ENCODE results near the gene ATP5PB. TPM values are rescaled to one million over a fixed set of nuclear protein-coding genes. Genes with fewer than 3 reads are reported as not detected.

The ATP5PB gene
- total RNA-seq, 1 donor from 2014 or later = 220 TPM

- Mint-ChIP-seq H3K4me1 (peaks cover 77% of the 10 kb centered on the region), H3K9me3 (no peaks in the 10 kb centered on the region), H3K4me3 (peak overlapping the region; percentile 100), H3K27ac (peak overlapping the region; percentile 98), H3K36me3 (ENCODE audit: low read depth) (peaks cover 72% of the 10 kb centered on the region), H3K27me3 (no peaks in the 10 kb centered on the region)
- CTCF ChIA-PET = no interaction called here
- DNase-seq = no peak
- intact Hi-C loops (cut with micrococcal nuclease) = no loop called here
- POLR2A ChIA-PET = interaction anchor here (2.8 to 5.5 kb wide), 2 partner anchors 21 to 57 kb away, joined by 19 to 38 read pairs; no protein-coding TSS in a partner anchor
- no peak for ATAC-seq (ENCODE audit: low read depth)
- no peak for TF ChIP-seq CTCF (IDR thresholded peaks at IDR 0.05)
Measured at GRCh38 chr1:111450185-111450584, 921 bp downstream of the ATP5PB start.

GRCh38 chr1:111452581-111452980 lies 3.3 kb downstream of the ATP5PB start:
- H3K9me3 Mint-ChIP-seq = no peaks in the 10 kb centered on the region
- CTCF ChIA-PET = interaction anchor here (1.0 to 1.9 kb wide), 3 partner anchors 19 to 317 kb away, joined by 4 to 6 read pairs (median 6); no protein-coding TSS in a partner anchor
- H3K4me1 Mint-ChIP-seq = peaks cover 74% of the 10 kb centered on the region
- intact Hi-C loops (cut with micrococcal nuclease) = no loop called here
- POLR2A ChIA-PET = interaction anchor here (5.5 kb wide), 1 partner anchor 55 kb away, joined by 38 read pairs; no protein-coding TSS in a partner anchor
- TF ChIP-seq CTCF (IDR thresholded peaks at IDR 0.05) = no peak
- H3K36me3 Mint-ChIP-seq (ENCODE audit: low read depth) = peaks cover 74% of the 10 kb centered on the region
- no peak for ATAC-seq (ENCODE audit: low read depth)
- no peak overlapping the region for H3K4me3 Mint-ChIP-seq
- no peak for DNase-seq
- H3K27me3 Mint-ChIP-seq = no peaks in the 10 kb centered on the region
- no peak overlapping the region for H3K27ac Mint-ChIP-seq

GRCh38 chr1:111453706-111454105 lies 4.4 kb downstream of the ATP5PB start:
- Mint-ChIP-seq H3K27ac (no peak overlapping the region), H3K4me1 (peaks cover 65% of the 10 kb centered on the region)

GRCh38 chr1:111454859-111455641 lies 5.8 kb downstream of the ATP5PB start:
- H3K4me1 Mint-ChIP-seq = peaks cover 55% of the 10 kb centered on the region
- TF ChIP-seq CTCF (IDR thresholded peaks at IDR 0.05) = no peak
- H3K27ac Mint-ChIP-seq = no peak overlapping the region
- peaks cover 80% of the 10 kb centered on the region for H3K36me3 Mint-ChIP-seq (ENCODE audit: low read depth)
- ChIA-PET POLR2A (no interaction called here), CTCF (no interaction called here)
- H3K4me3 Mint-ChIP-seq = no peak overlapping the region
- no peaks in the 10 kb centered on the region for H3K27me3 Mint-ChIP-seq
- intact Hi-C loops (cut with micrococcal nuclease) = no loop called here
- DNase-seq = no peak
- H3K9me3 Mint-ChIP-seq = no peaks in the 10 kb centered on the region
- ATAC-seq (ENCODE audit: low read depth) = peak; percentile 28

More at GRCh38 chr1:111453706-111454105, 4.4 kb downstream of the ATP5PB start:
- TF ChIP-seq CTCF (IDR thresholded peaks at IDR 0.05) = no peak
- intact Hi-C loops (cut with micrococcal nuclease) = no loop called here
- H3K4me3 Mint-ChIP-seq = no peak overlapping the region
- DNase-seq (no peak), ATAC-seq (ENCODE audit: low read depth) (no peak)
- H3K36me3 Mint-ChIP-seq (ENCODE audit: low read depth) = peaks cover 79% of the 10 kb centered on the region
- ChIA-PET POLR2A (interaction anchor here (0.7 to 0.8 kb wide), 3 partner anchors 9 to 234 kb away, joined by 3 read pairs; no protein-coding TSS in a partner anchor), CTCF (interaction anchor here (1.0 to 1.9 kb wide), 3 partner anchors 18 to 316 kb away, joined by 4 to 6 read pairs (median 6); no protein-coding TSS in a partner anchor)
- H3K9me3 Mint-ChIP-seq = no peaks in the 10 kb centered on the region
- no peaks in the 10 kb centered on the region for H3K27me3 Mint-ChIP-seq

- DNase-seq = no peak
- no peak for ATAC-seq (ENCODE audit: low read depth)
- ChIA-PET POLR2A (no interaction called here), CTCF (no interaction called here)
- no peak for TF ChIP-seq CTCF (IDR thresholded peaks at IDR 0.05)
- Mint-ChIP-seq H3K4me3 (no peak overlapping the region), H3K9me3 (no peaks in the 10 kb centered on the region), H3K27me3 (no peaks in the 10 kb centered on the region), H3K4me1 (peaks cover 49% of the 10 kb centered on the region), H3K27ac (peak overlapping the region; percentile 30), H3K36me3 (ENCODE audit: low read depth) (peaks cover 81% of the 10 kb centered on the region)
- intact Hi-C loops (cut with micrococcal nuclease) = no loop called here
Measured at GRCh38 chr1:111455642-111456031, 6.4 kb downstream of the ATP5PB start.
